ENCODE data around the gene RASA2. TPM values are rescaled to one million over a fixed set of nuclear protein-coding genes. Genes with fewer than 3 reads are reported as not detected.
A peak's percentile ranks its signal among the peaks of the same experiment; 100 is the strongest.

RASA2 gene, protein sequence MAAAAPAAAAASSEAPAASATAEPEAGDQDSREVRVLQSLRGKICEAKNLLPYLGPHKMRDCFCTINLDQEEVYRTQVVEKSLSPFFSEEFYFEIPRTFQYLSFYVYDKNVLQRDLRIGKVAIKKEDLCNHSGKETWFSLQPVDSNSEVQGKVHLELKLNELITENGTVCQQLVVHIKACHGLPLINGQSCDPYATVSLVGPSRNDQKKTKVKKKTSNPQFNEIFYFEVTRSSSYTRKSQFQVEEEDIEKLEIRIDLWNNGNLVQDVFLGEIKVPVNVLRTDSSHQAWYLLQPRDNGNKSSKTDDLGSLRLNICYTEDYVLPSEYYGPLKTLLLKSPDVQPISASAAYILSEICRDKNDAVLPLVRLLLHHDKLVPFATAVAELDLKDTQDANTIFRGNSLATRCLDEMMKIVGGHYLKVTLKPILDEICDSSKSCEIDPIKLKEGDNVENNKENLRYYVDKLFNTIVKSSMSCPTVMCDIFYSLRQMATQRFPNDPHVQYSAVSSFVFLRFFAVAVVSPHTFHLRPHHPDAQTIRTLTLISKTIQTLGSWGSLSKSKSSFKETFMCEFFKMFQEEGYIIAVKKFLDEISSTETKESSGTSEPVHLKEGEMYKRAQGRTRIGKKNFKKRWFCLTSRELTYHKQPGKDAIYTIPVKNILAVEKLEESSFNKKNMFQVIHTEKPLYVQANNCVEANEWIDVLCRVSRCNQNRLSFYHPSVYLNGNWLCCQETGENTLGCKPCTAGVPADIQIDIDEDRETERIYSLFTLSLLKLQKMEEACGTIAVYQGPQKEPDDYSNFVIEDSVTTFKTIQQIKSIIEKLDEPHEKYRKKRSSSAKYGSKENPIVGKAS
- 5.3 and 7.0 TPM in 2 replicates for total RNA-seq

DNA sequence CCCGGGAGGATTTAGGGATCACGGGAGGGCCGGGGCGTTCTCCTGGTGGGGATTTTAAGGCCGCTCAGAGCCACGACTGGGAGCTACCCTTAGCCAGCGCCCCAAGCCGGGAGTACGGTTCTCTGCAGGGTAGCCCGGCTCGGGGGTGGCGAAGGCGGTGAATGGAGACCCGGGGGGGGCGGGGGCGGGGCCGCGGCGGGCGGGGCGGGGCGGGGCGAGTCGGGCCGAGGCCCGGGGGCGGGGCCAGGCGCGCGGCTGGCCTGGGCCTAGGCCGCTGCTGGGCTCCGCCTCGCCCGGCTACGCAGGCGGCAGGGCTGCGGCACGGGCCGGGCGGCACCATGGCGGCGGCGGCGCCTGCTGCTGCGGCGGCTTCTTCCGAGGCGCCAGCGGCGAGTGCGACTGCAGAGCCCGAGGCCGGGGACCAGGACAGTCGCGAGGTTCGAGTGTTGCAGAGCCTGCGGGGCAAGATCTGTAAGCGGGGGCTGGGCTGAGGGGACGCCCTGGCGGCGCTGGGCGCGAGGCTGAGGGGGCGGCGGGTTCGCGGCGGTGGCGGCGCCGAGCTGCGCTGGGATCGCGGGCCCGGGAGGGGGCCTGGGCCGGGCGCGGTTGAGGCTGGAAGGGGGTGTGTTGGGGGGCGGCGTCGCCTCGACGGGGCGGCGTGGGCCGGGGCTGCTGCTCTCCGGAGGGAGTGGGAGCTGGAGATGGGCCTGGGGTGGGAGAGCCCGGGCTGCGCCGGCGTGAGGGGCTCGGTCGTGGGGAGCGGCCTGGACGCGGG, at the start of gene RASA2:
Gene RASA2, plus strand, starts transcription at position 282 of the 775 bp plus-strand sequence. Its CDS starts 57 bp downstream, at position 339.
- DNase-seq (ENCODE audit: low read depth in 2 of 2), result peak; percentile 33 to 79

DNA sequence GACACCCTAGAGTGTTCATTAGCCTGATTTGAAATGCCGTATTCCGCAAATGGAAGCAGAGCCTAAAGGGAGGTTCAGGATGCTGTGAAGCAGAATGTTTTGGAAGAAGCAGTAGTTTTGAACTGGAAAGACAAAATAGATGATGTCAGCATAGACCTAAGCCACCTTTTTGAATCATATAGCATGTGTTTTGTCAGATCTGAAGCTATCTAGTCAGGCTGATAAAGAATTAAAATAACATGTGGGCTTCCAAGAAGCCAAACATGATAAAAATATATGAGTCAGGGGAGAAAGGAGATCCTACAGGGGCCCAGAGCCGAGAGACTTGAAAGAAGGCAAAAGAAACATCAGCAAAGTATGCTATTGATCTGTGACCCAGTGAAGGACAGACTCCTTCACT, 47.2 kb upstream of the RASA2 start:
- peak in 1 of 2 donors; percentile 32 for DNase-seq (ENCODE audit: low read depth in 2 of 2)

DNA sequence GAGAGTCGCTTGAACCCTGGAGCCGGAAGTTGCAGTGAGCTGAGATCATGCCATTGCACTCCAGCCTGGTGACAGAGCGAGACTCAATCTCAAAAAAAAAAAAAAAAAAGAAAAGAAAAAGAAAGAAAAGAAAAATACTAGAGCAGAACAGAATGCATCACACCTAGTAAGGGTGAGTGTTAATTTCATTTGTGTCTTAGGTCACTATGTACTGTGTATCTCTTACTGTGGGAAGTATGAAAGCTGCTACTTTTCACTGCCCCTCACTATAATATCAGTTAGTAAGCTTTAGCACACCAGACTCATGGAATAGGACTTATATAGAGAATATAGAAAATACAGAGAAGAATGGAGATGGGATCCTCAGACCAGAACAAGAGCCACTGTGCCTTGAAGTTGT, 45.9 kb upstream of the RASA2 start:
- DNase-seq (ENCODE audit: low read depth in 2 of 2), result no peak

DNA sequence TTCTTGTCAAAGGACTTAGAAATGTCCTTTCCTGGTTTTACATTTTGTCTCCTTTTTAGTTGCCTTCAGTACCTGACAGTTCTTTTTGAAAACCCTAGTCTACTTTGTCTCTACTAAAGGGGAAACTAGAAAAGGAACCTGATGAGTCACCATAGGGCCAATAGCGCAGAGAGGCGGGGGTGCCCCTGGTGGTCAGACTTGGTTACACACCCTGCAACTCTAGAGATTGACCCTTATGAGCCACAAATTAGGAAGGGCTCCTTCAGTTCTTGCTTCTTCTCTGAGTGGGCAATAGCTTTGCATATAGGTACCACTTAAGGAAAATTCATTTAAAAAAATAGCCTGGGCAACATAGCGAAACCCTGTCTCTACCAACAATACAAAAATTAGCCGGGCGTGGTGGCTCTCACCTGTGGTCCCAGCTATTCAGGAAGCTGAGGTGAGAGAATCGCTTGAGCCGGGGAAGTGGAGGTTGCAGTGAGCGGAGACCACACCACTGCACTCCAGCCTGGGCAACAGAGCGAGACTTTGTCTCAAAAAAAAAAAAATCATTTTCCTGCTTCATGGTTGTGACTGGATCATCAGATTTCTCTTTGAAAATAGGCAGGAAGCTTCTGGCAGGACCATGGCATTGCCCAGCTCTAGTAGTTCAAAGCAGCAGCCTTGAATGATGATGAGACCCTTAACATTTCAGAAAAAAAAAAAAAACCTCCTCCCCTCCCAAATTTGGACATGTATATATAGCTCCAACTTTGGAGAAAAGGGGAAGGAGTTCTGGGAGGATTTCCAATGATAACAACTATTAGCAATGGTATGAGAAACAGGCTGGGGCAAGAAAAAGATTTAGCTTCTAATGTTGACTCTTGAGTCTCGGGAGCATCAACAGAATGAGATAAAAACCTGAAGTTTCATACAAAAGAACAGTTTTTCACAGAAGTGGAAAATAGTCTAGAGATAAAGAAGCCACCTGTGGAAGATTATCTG, 45.2 kb upstream of the RASA2 start:
- peak in 1 of 2 donors; percentile 78 for DNase-seq (ENCODE audit: low read depth in 2 of 2)

DNA sequence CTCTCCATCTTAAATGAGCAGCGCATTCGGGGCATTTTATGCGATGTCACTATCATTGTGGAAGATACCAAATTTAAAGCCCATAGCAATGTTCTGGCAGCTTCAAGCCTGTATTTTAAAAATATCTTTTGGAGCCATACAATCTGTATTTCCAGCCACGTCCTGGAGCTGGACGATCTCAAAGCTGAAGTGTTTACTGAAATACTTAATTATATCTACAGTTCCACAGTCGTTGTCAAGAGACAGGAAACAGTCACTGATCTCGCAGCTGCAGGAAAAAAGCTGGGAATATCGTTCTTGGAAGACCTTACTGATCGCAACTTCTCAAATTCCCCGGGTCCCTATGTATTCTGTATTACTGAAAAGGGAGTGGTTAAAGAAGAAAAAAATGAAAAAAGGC, 44.4 kb upstream of the RASA2 start:
- no peak for DNase-seq (ENCODE audit: low read depth in 2 of 2)

DNA sequence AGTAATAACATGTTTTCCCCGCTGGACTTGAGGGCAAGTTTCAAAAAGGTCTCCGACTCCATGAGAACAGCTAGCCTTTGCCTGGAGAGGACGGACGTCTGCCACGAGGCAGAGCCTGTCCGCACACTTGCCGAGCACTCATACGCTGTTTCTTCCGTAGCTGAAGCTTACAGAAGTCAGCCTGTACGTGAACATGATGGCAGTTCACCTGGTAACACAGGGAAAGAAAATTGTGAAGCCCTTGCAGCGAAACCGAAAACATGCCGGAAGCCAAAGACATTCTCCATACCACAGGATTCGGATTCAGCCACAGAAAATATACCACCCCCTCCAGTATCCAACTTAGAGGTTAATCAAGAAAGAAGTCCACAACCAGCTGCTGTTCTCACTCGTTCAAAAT, 43.9 kb upstream of the RASA2 start:
- DNase-seq (ENCODE audit: low read depth in 2 of 2), result no peak

DNA sequence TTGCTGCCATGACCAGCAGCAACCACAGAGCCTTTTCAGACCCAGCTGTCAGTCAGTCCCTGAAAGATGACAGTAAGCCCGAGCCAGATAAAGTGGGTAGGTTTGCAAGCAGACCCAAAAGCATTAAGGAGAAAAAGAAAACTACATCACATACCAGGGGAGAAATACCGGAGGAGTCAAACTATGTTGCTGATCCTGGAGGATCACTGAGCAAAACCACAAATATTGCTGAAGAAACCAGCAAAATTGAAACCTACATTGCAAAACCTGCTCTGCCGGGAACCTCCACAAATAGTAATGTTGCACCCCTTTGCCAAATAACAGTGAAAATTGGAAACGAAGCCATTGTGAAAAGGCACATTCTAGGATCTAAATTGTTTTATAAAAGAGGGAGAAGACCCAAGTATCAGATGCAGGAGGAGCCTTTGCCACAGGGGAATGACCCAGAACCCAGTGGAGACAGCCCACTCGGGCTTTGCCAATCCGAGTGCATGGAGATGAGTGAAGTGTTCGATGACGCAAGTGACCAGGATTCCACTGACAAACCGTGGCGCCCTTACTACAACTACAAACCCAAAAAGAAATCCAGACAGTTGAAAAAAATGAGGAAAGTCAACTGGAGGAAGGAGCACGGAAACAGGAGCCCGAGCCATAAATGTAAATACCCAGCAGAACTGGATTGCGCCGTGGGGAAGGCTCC, 42.1 kb upstream of the RASA2 start:
- DNase-seq (ENCODE audit: low read depth in 2 of 2), result no peak

DNA sequence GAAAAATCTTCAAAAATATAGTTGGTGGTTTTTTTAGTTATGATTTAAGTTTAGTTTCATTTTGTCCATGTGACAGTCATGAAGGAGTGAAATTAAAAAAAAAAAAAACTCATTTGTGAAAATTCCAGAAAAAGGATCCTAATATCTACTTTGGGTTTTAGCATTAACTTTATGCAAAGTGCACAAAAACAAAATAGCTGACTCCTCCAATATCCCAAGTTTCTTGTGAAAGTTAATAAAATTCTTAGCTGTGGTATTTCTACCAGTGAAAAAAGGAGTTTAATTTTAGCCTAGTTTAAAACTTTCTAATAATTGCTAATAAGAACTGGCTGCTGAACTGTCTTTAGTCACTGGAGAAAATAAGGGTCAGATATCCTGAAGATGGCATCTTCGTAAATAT, 40.8 kb upstream of the RASA2 start:
- no peak for DNase-seq (ENCODE audit: low read depth in 2 of 2)

DNA sequence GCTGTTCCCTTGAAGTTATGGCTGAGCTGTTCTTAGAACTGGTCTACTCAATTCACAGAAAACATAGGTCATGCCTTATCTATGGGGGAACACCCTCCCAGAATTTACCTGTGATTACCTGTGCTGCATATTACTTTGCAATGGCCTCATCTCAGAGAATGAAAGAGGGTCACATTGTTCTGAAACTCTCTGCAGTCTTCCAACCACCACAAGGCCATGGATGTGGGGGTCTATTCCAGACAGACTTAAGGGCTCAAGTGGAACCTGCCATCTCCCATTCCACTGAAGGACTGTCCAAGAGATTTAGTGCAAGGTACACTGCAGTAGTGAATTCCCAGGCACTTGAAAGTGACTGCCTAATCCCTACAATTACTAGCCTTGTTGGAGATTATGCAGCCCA, 40.1 kb upstream of the RASA2 start:
- DNase-seq (ENCODE audit: low read depth in 2 of 2), result no peak

DNA sequence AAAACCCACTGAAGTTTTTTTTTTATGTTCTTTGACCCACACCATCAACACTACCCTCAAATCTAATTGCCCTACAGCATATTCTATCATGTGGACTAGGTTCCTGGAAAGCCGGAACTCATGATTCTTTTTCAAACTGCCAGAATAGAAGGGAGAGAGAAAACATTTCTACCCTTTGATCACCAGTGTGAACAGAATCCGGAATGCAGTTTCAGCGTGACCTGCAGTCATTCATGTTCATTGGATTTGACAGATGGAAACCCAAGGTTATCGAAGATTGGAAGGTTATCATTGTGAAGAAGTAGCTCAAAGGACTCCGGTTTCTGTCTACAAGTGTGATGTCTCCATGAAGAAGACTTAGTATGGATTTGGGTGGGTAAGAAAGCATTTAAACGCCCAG, 39.4 kb upstream of the RASA2 start:
- no peak for DNase-seq (ENCODE audit: low read depth in 2 of 2)

DNA sequence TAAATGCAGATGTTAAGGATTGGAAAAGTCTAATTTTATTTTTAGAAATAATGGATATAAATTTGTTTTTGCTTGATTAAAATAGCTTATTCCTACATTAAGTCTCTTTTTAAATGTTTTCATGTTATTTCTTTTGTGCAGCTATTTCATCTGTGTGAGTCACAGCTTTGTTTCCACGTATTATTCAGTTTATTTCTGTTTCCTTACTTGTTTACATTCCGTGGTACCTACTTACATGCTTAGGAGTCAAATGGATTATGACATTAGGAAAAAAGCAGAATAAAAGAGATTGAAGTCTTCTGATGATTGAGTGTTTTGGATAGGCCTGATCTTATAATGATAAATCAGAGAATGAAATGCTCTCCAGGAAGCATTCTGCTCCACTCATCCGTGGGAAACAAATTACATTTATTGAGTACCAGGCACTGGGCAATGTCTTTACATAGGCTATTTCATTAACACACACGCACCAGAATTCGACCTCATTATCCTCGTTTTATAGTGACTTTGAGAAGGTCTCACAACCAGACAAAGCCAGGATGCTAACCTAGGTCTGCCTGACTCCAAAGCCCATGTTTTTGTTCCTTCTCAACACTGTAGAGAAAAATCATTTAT, 38.1 kb upstream of the RASA2 start:
- DNase-seq (ENCODE audit: low read depth in 2 of 2), result peak in 1 of 2 donors; percentile 53

DNA sequence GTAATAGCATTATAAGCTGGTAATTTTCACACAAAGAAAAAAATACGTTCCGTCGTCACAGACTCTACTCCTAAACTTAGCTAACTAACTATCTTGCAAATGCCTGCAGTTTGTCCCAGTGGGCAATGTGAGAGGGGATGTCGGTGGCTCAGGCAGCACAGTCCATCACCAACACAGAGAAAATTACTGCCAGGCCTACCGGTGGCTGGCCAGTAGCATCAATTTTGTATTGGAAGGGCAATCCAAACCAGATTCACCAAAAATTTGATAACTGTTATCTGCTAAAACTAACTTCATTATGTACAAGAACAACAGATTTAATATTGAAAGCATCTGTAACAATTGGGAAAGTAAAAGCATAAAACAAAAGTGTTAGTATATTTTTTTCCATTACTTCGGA, 37.4 kb upstream of the RASA2 start:
- DNase-seq (ENCODE audit: low read depth in 2 of 2), result no peak

DNA sequence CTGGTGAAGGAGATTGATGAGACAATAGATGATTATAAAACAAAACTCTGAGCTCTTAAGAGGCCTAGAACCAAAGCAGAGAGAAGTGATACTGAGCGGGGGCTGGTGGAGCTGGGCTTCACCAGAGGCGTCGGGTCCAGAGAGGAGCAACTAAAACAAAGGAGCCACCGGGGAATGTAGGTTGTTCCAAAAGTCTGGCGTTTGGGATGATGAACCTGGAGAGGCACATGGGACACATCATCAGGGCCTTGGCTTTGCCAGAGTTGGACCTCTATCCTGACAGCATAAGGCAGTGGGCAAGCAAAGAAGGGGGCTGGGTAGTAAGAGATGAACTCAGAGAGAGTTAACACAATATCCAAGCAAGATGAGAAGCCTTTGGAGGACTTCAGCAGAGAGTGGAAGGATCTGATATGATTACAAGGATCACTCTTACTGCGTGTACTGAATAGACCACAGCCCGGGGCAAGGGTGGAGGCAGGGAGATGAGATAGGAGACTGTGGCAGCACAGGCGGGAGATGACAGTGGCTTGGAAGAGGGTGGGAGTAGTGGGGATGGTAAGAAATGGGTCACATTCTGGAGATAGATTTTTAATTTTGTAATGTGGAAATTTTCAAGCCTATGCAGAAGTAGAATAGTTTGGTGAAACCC, 36.0 kb upstream of the RASA2 start:
- DNase-seq (ENCODE audit: low read depth in 2 of 2), result no peak

DNA sequence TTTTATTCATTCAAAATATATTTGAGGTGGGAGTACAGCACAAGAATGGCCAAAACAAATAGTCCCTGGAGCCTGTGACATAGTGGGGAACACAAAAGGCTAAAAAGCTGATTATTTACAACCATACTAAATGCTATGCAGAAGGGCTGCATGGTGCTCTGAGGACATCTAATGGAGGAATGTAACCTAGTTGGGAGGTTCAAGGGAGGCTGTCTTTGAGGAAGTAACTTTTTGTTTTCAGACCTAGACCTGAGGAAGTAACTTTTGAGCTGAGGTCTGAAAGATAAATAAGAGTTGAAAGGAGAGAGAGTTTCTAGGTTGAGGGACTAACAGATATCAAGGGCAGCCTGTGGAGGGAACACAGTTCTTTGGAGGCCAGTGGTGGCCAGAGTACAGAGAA, 34.8 kb upstream of the RASA2 start:
- peak; percentile 47 to 73 for DNase-seq (ENCODE audit: low read depth in 2 of 2)

DNA sequence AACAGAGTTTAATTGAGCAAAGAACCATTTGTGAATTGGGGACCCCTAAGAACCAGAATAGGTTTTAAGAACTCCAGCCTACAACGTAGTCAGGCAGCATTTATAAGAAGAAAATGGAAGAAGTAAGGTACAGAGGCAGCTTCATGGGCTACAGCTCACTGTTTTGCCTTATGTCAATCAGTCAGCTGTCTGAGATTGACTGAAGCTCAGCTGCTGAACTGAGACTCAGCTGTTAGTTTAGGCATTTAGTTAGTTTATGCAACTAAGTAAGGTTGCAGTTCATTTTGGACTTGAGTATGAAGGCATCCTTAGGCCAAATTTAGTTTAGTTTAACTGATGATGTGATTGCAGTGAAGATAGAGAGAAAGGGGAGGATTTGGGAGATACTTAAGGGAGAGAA, 34.1 kb upstream of the RASA2 start:
- DNase-seq (ENCODE audit: low read depth in 2 of 2), result no peak

DNA sequence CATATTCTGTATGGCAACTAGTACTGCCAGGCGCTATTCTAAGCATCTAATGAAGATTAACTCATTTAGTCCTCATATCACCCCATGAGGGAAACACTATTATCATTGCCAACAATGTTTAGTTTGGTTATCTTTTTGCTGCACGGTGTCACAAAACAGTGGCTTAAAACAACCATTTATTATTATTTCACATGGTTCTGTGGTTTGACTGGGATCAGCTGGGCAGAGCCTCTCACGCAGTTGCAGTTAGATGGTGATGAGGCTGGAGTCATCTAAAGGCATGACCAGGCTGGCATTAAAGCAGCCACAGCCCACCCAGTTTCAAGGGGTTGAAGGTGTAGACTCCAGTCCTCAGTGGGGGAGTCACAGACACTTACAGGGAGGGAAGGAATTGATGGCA, 32.8 kb upstream of the RASA2 start:
- DNase-seq (ENCODE audit: low read depth in 2 of 2), result no peak

DNA sequence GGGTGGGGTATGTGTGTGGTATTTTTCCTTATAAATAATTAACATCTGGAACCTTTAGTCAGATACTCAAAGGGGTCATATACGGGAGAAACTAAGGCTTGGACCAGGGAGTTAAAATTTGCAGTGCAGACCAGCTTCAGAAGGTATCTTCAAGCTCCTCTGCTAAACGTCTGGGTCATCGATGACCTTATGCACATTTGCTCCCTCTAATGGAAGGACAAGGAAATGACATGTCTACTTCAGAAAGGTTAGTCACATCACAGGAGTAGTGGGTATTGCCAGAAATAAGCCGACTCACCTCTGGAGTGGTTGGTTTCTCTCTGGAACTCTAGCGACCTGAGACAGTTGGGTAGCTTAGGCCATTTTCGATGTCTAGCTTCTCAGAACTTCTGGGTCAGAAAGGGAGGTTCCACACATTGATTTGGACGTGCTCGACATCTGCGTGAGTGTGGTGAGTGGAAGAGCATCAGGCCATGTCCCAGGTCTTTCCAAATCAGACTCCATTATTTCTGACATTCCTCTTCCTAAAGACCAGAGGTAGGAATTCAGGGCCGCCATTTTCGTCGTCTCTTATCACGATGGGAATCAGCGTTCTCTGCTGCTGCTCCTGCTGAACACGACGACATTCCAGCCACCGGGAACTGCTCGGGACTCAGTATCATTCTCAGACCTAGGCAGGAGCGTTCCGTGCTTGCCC, 31.8 kb upstream of the RASA2 start:
- peak; percentile 57 to 83 for DNase-seq (ENCODE audit: low read depth in 2 of 2)

DNA sequence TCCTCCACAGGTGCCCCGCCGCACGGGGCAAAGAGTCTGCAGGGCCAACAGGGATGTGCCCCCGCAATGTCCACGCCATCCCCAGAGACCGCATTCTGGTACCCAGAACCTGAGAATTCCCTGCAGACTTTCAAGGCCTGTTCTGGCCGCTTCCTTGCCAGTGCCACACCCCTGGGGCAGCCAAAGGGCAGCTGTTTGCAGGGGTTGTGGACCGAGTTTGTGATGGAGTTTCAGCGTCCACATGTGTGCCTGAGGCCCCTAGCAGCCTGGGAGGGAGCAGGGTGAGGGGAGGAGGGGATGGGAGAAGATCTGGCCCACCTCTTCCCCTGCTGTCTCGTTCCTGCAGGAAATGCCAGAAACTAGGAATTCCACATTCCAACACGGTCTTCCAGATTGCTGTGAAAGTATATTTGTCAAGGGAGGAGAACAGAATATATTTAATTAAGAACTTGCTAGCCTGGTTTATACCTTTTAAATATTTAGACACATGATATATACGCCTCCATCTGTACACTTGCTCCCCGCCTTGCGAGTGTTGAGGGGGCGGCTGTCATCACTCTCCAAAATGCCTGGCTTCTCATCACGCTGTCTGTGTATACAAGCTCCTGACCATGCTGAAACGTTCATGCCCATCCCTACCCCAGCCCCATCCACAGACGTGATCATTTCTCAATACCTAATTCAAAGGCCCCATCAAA, 31.1 kb upstream of the RASA2 start:
- no peak for DNase-seq (ENCODE audit: low read depth in 2 of 2)
